DMS53 treated with DMSO at 0.1 percent for 48 hours (cell line): ENCODE data around the gene KRTAP10-5.
"Not testable (repeated sequence)": the region's sequence is repeated elsewhere in the genome, so short reads cannot be mapped to it uniquely, and the experiment has no call there.

Experiments used
- DNase-seq: peaks from one replicate; lab custom pipeline; 2025; ENCODE audit not compliant: unreplicated experiment; lab: John Stamatoyannopoulos, UW

The KRTAP10-5 gene

GRCh38 chr21:44571844-44572782 is 8.3 kb downstream of the KRTAP10-5 start:
- DNase-seq: no peak

- DNase-seq: no peak
Measured at GRCh38 chr21:44571296-44571695, 9.1 kb downstream of the KRTAP10-5 start.

- no peak for DNase-seq
Measured at GRCh38 chr21:44569861-44570517, 10.4 kb downstream of the KRTAP10-5 start.

- no peak for DNase-seq
Measured at GRCh38 chr21:44568667-44569556, 11.5 kb downstream of the KRTAP10-5 start.

GRCh38 chr21:44568261-44568660 is 12.1 kb downstream of the KRTAP10-5 start:
- DNase-seq: no peak

GRCh38 chr21:44567481-44568171 is 12.8 kb downstream of the KRTAP10-5 start:
- no peak for DNase-seq

- DNase-seq: no peak
Measured at GRCh38 chr21:44566403-44566802, 14.0 kb downstream of the KRTAP10-5 start.

- DNase-seq: no peak
Measured at GRCh38 chr21:44564886-44565598, 15.4 kb downstream of the KRTAP10-5 start.

- no peak for DNase-seq
Measured at GRCh38 chr21:44564099-44564498, 16.3 kb downstream of the KRTAP10-5 start.

DNA sequence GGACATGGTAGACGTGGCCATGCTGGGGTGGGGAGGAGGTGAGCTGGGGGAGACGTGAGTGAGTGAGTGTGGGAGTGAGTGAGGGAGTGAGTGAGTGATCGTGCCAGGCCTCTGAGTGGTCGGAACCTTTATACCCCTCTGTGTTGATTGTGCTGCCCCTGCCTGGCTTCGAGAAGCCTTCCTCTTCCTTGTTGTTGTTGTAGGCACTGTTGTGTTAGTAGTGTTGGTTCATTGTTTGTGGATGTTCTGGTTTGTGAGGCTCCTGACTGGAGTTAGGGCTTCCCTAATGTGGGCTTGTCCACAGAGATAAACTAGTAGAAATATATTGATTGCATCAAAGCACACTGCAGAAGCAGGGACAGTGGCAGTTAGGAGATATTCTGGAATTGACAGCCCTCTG is 21.7 kb downstream of the KRTAP10-5 start, which contains the start of gene KRTAP10-3:
Gene KRTAP10-3 (minus strand): TSS at position 101 of the 400 bp plus-strand sequence. CDS start 80 bp downstream, at position 21.
- no peak for DNase-seq

DNA sequence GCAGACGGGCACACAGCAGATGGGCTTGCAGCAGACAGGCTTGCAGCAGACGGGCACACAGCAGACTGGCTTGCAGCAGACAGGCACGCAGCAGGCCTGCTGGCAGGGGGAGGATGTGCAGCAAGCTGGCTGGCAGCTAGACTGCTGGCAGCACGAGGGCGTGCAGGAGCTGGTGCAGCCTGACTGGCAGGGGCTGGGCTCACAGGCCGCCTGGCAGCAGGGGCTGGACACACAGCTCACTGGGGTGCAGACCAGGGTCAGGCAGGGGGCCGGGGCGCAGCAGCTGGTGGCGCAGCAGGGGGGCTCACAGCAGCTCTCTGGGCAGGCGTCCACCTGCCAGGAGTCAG is 22.1 kb downstream of the KRTAP10-5 start:
- not testable (repeated sequence) for DNase-seq

- DNase-seq: no peak
Measured at GRCh38 chr21:44557491-44558328, 22.7 kb downstream of the KRTAP10-5 start.

- no peak for DNase-seq
Measured at GRCh38 chr21:44556879-44557278, 23.5 kb downstream of the KRTAP10-5 start.

GRCh38 chr21:44555200-44555875 is 25.1 kb downstream of the KRTAP10-5 start:
- DNase-seq: no peak

- DNase-seq: no peak
Measured at GRCh38 chr21:44552681-44553080, 27.7 kb downstream of the KRTAP10-5 start.

GRCh38 chr21:44552136-44552535 is 28.3 kb downstream of the KRTAP10-5 start:
- DNase-seq: no peak

DNA sequence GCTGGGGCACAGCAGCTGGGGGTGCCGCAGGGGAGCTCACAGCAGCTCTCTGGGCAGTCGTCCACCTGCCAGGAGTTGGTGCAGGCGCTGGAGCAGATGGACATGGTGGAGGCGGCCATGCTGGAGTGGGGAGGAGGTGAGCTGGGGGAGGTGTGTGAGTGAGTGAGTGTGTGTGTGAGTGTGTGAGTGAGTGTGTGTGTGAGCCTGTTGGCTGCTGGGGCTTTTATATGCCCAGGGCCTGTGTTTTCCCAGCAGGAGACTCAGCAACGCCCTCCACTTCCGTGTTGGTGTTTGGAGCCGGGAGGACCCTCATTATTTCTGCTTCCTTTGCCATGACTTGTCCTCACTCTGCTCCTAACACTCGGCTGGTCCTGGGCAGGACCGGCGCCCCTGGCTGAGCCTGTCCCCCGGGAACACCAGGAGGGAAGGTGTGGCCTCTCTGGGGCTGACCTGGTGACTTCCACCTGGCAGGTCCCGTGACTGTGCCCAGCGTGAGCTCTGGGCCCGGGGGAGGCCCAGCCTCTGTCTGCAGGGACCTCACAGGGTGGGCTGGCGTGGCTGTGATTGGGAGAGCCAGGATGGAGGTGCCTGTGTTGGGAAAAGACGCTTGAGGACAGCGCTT is 29.0 kb downstream of the KRTAP10-5 start, which contains the start of gene KRTAP10-2:
Gene KRTAP10-2 (minus strand): TSS at position 166 of the 622 bp plus-strand sequence. CDS start 47 bp downstream, at position 119.
- DNase-seq: no peak

DNA sequence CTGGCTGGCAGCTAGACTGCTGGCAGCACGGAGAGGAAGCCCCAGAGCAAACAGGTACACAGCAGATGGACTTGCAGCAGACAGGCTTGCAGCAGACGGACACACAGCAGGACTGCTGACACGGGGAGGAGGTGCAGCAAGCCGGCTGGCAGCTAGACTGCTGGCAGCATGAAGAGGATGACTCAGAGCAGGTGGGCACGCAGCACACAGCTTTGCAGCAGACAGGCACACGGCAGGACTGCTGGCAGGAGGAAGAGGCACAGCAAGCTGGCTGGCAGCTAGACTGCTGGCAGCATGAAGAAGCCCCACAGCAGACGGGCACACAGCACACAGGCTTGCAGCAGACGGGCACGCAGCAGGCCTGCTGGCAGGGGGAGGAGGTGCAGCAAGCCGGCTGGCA is 29.6 kb downstream of the KRTAP10-5 start:
- DNase-seq: no peak
